GM21447 (cell line): ENCODE measurements around the gene SCARB2.

ENCODE experiments used
- ATAC-seq: cut with Tn5 transposase; IDR thresholded peaks from one replicate; pipeline ENCODE4 v1.9.1; 2021; ENCODE audit not compliant: unreplicated experiment

Gene SCARB2

GRCh38 chr4:76155979-76156378, 57.6 kb downstream of the SCARB2 start:
- no peak for ATAC-seq

- no peak for ATAC-seq
Observed at GRCh38 chr4:76153356-76153755, 60.3 kb downstream of the SCARB2 start.

- peak; percentile 98 for ATAC-seq
Observed at GRCh38 chr4:76148142-76148865, 65.3 kb downstream of the SCARB2 start, which contains the start of gene NUP54. NUP54 (minus strand) TSS chr4:76148397; CDS start chr4:76148374, 23 bp downstream.

- peak; percentile 35 for ATAC-seq
Observed at GRCh38 chr4:76147454-76148141, 66.0 kb downstream of the SCARB2 start.

GRCh38 chr4:76144546-76144945, 69.1 kb downstream of the SCARB2 start:
- ATAC-seq, result no peak

- no peak for ATAC-seq
Observed at GRCh38 chr4:76141241-76141640, 72.4 kb downstream of the SCARB2 start.

- ATAC-seq, result no peak
Observed at GRCh38 chr4:76127754-76128153, 85.9 kb downstream of the SCARB2 start.

GRCh38 chr4:76125816-76126215, 87.8 kb downstream of the SCARB2 start:
- ATAC-seq, result no peak

GRCh38 chr4:76120199-76120598, 93.4 kb downstream of the SCARB2 start:
- no peak for ATAC-seq

- no peak for ATAC-seq
Observed at GRCh38 chr4:76117536-76117935, 96.1 kb downstream of the SCARB2 start.

GRCh38 chr4:76116821-76117220, 96.8 kb downstream of the SCARB2 start:
- ATAC-seq, result no peak
